ENCODE data around the gene CNGA3.
"Not testable (repeated sequence)": the region's sequence is repeated elsewhere in the genome, so short reads cannot be mapped to it uniquely, and the experiment has no call there.

CNGA3 gene

GRCh38 chr2:98432145-98432544 lies 85.9 kb downstream of the CNGA3 start:
- no peaks in the 10 kb centered on the region for H3K36me3 ChIP-seq
- TF ChIP-seq CTCF (IDR thresholded peaks at IDR 0.05; ENCODE audit: low read depth, low read length) = no peak
- DNase-seq = no peak
- no peak overlapping the region for H3K4me3 ChIP-seq (ENCODE audit: low read depth, low read length)
- no peaks in the 10 kb centered on the region for H3K27me3 ChIP-seq (ENCODE audit: insufficient read depth, low read depth, severe bottlenecking)
- H3K9me3 ChIP-seq (ENCODE audit: severe bottlenecking) = peaks cover 24% of the 10 kb centered on the region
- H3K27ac ChIP-seq = no peak overlapping the region

- no peak for TF ChIP-seq CTCF (IDR thresholded peaks at IDR 0.05; ENCODE audit: low read depth, low read length)
- no peak overlapping the region for H3K4me3 ChIP-seq (ENCODE audit: low read depth, low read length)
- no peaks in the 10 kb centered on the region for H3K36me3 ChIP-seq
- peaks cover 24% of the 10 kb centered on the region for H3K9me3 ChIP-seq (ENCODE audit: severe bottlenecking)
- DNase-seq = no peak
- no peaks in the 10 kb centered on the region for H3K27me3 ChIP-seq (ENCODE audit: insufficient read depth, low read depth, severe bottlenecking)
- H3K27ac ChIP-seq = no peak overlapping the region
These were observed 87.2 kb downstream of the CNGA3 start for GRCh38 chr2:98433363-98433964.

GRCh38 chr2:98434492-98434891 lies 88.2 kb downstream of the CNGA3 start:
- Histone ChIP-seq H3K27me3 (ENCODE audit: insufficient read depth, low read depth, severe bottlenecking) (no peaks in the 10 kb centered on the region), H3K36me3 (no peaks in the 10 kb centered on the region), H3K27ac (no peak overlapping the region), H3K9me3 (ENCODE audit: severe bottlenecking) (peaks cover 24% of the 10 kb centered on the region), H3K4me3 (ENCODE audit: low read depth, low read length) (no peak overlapping the region)
- DNase-seq = no peak
- TF ChIP-seq CTCF (IDR thresholded peaks at IDR 0.05; ENCODE audit: low read depth, low read length) = no peak

GRCh38 chr2:98435670-98436069 lies 89.4 kb downstream of the CNGA3 start:
- not testable (repeated sequence) for H3K27ac ChIP-seq, DNase-seq
- peaks cover 24% of the 10 kb centered on the region for H3K9me3 ChIP-seq (ENCODE audit: severe bottlenecking)

GRCh38 chr2:98436734-98437133 lies 90.5 kb downstream of the CNGA3 start:
- H3K9me3 ChIP-seq (ENCODE audit: severe bottlenecking) = peaks cover 24% of the 10 kb centered on the region
- DNase-seq = no peak
- H3K4me3 ChIP-seq (ENCODE audit: low read depth, low read length) = no peak overlapping the region
- H3K27ac ChIP-seq = no peak overlapping the region
- no peak for TF ChIP-seq CTCF (IDR thresholded peaks at IDR 0.05; ENCODE audit: low read depth, low read length)
- H3K27me3 ChIP-seq (ENCODE audit: insufficient read depth, low read depth, severe bottlenecking) = no peaks in the 10 kb centered on the region
- no peaks in the 10 kb centered on the region for H3K36me3 ChIP-seq

More at GRCh38 chr2:98435670-98436069, 89.4 kb downstream of the CNGA3 start:
- H3K4me3 ChIP-seq (ENCODE audit: low read depth, low read length); H3K36me3 ChIP-seq; H3K27me3 ChIP-seq (ENCODE audit: insufficient read depth, low read depth, severe bottlenecking): not testable (repeated sequence)

- Histone ChIP-seq H3K36me3 (no peaks in the 10 kb centered on the region), H3K4me3 (ENCODE audit: low read depth, low read length) (no peak overlapping the region), H3K27me3 (ENCODE audit: insufficient read depth, low read depth, severe bottlenecking) (no peaks in the 10 kb centered on the region), H3K9me3 (ENCODE audit: severe bottlenecking) (peaks cover 20% of the 10 kb centered on the region), H3K27ac (no peak overlapping the region)
- no peak for DNase-seq
- TF ChIP-seq CTCF (IDR thresholded peaks at IDR 0.05; ENCODE audit: low read depth, low read length) = no peak
These were observed 92.2 kb downstream of the CNGA3 start for GRCh38 chr2:98438190-98439133.

Data from WERI-Rb-1 (cell line).